ENCODE results near the gene NAA25.

The NAA25 gene

GRCh38 chr12:112126911-112127310 is 18.3 kb upstream of the NAA25 start:
- no peak overlapping the region for H3K4me3 ChIP-seq (ENCODE audit: insufficient read depth, low read length, poor library complexity, severe bottlenecking)
- peak overlapping the region; percentile 65 for H3K4me2 ChIP-seq (ENCODE audit: low read depth, low read length, poor library complexity, severe bottlenecking)
- H3K27me3 ChIP-seq (ENCODE audit: low read length): no peaks in the 10 kb centered on the region
- H4K20me1 ChIP-seq (ENCODE audit: low read depth, low read length): no peaks in the 10 kb centered on the region; the same call in 1 of the 2 replicates
- peaks cover 18% of the 10 kb centered on the region; the same call in 1 of the 2 replicates for H3F3A ChIP-seq (ENCODE audit: insufficient read depth)
- peaks cover 1% of the 10 kb centered on the region; the same call in 1 of the 2 replicates for H3K36me3 ChIP-seq (ENCODE audit: low read length)
- H3K9me3 ChIP-seq (ENCODE audit: insufficient read depth, low read length): no peaks in the 10 kb centered on the region
- no peaks in the 10 kb centered on the region for H3K9me2 ChIP-seq (replicated peaks; ENCODE audit: insufficient read depth, low read length)
- no peak overlapping the region for H3K27ac ChIP-seq (ENCODE audit: low read depth, low read length)
- H3K79me2 ChIP-seq (ENCODE audit: insufficient read depth, low read length): peaks cover 17% of the 10 kb centered on the region
- no peak overlapping the region for H3K9ac ChIP-seq (ENCODE audit: low read length)
- TF ChIP-seq EZH2phosphoT487 (conservative IDR thresholded peaks at IDR 0.05; ENCODE audit: low read length) (no peak), CTCF (IDR thresholded peaks at IDR 0.05; ENCODE audit: insufficient read depth, low read length, poor library complexity, severe bottlenecking) (no peak)
- H2AFZ ChIP-seq (ENCODE audit: low read depth, low read length, severe bottlenecking): no peak overlapping the region

GRCh38 chr12:112126000-112126438 is 17.4 kb upstream of the NAA25 start:
- no peaks in the 10 kb centered on the region; the same call in 1 of the 2 replicates for H4K20me1 ChIP-seq (ENCODE audit: low read depth, low read length)
- peak overlapping the region; percentile 65 for H3K4me2 ChIP-seq (ENCODE audit: low read depth, low read length, poor library complexity, severe bottlenecking)
- no peaks in the 10 kb centered on the region for H3K27me3 ChIP-seq (ENCODE audit: low read length)
- no peaks in the 10 kb centered on the region for H3K9me3 ChIP-seq (ENCODE audit: insufficient read depth, low read length)
- H3K27ac ChIP-seq (ENCODE audit: low read depth, low read length): no peak overlapping the region
- TF ChIP-seq CTCF (IDR thresholded peaks at IDR 0.05; ENCODE audit: insufficient read depth, low read length, poor library complexity, severe bottlenecking) (no peak), EZH2phosphoT487 (conservative IDR thresholded peaks at IDR 0.05; ENCODE audit: low read length) (no peak)
- H3K36me3 ChIP-seq (ENCODE audit: low read length): no peaks in the 10 kb centered on the region
- H3K9ac ChIP-seq (ENCODE audit: low read length): peak overlapping the region; percentile 85
- no peaks in the 10 kb centered on the region for H3K9me2 ChIP-seq (replicated peaks; ENCODE audit: insufficient read depth, low read length)
- peak overlapping the region; percentile 92 for H3K4me3 ChIP-seq (ENCODE audit: insufficient read depth, low read length, poor library complexity, severe bottlenecking)
- H3K79me2 ChIP-seq (ENCODE audit: insufficient read depth, low read length): peaks cover 17% of the 10 kb centered on the region
- H3F3A ChIP-seq (ENCODE audit: insufficient read depth): peaks cover 15% of the 10 kb centered on the region; the same call in 1 of the 2 replicates
- peak overlapping the region; percentile 66 for H2AFZ ChIP-seq (ENCODE audit: low read depth, low read length, severe bottlenecking)

- peaks cover 11% of the 10 kb centered on the region; the same call in 1 of the 2 replicates for H3F3A ChIP-seq (ENCODE audit: insufficient read depth)
- no peak for TF ChIP-seq EZH2phosphoT487 (conservative IDR thresholded peaks at IDR 0.05; ENCODE audit: low read length)
- TF ChIP-seq CTCF (IDR thresholded peaks at IDR 0.05; ENCODE audit: insufficient read depth, low read length, poor library complexity, severe bottlenecking): no peak
- H3K4me3 ChIP-seq (ENCODE audit: insufficient read depth, low read length, poor library complexity, severe bottlenecking): peak within 1 kb of the TSS; percentile 92
- peak within 1 kb of the TSS; percentile 59 for H3K27ac ChIP-seq (ENCODE audit: low read depth, low read length)
- H3K9ac ChIP-seq (ENCODE audit: low read length): peak within 1 kb of the TSS; percentile 85
- no peaks in the 10 kb centered on the region; the same call in 1 of the 2 replicates for H4K20me1 ChIP-seq (ENCODE audit: low read depth, low read length)
- H2AFZ ChIP-seq (ENCODE audit: low read depth, low read length, severe bottlenecking): peak within 1 kb of the TSS; percentile 92
- peaks cover 17% of the 10 kb centered on the region for H3K79me2 ChIP-seq (ENCODE audit: insufficient read depth, low read length)
- H3K27me3 ChIP-seq (ENCODE audit: low read length): no peaks in the 10 kb centered on the region
- H3K9me2 ChIP-seq (replicated peaks; ENCODE audit: insufficient read depth, low read length): no peaks in the 10 kb centered on the region
- peak within 1 kb of the TSS; percentile 94 for H3K4me2 ChIP-seq (ENCODE audit: low read depth, low read length, poor library complexity, severe bottlenecking)
- no peaks in the 10 kb centered on the region for H3K36me3 ChIP-seq (ENCODE audit: low read length)
- no peaks in the 10 kb centered on the region for H3K9me3 ChIP-seq (ENCODE audit: insufficient read depth, low read length)
These were observed 16.8 kb upstream of the NAA25 start, which contains the start of gene TRAFD1 for GRCh38 chr12:112125250-112125999. TRAFD1 (plus strand) TSS chr12:112125560; CDS start chr12:112130523, 4,963 bp downstream.
